ENCODE data around the gene DACH1.

DACH1 gene

GRCh38 chr13:71489041-71489440 lies 378.0 kb downstream of the DACH1 start:
- no peak for DNase-seq (ENCODE audit: low spot score)

GRCh38 chr13:71488201-71488600 lies 378.8 kb downstream of the DACH1 start:
- DNase-seq (ENCODE audit: low spot score): no peak

DNA sequence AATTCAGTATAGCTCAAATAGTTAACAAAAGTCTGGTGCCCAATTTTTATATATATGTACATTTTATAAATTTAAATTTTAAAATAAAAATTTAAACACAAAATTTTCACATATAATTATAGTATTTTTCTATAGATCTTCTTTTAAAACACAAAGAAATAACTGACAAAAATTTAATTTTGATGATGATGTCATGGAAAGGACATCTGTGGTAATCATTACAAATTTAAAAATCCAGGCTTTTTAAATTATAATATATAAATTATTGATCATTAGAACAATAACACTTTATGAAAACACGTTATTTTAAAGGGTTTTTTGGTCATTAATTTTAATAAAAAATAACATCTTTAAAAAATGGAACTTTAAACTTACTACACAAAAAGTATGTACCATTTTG lies 381.1 kb downstream of the DACH1 start:
- no peak for DNase-seq (ENCODE audit: low spot score)

DNA sequence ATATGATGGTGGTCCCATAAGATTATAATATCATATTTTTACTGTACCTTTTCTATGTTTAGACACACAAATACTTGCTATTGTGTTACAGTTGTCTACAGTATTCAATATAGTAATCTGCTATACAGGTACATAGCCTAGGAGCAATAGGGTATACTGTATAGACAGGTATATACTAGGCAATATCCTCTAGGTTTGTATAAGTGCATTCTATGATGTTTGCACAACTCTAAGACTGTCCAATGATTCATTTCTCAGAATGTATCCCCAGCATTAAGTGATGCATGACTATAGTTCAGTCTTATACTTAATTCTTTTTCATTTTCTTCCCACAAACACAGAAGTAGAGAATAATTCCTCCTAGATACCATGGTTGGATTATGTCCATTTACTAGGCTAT lies 383.3 kb downstream of the DACH1 start:
- DNase-seq (ENCODE audit: low spot score): no peak

GRCh38 chr13:71481501-71481900 lies 385.5 kb downstream of the DACH1 start:
- no peak for DNase-seq (ENCODE audit: low spot score)

DNA sequence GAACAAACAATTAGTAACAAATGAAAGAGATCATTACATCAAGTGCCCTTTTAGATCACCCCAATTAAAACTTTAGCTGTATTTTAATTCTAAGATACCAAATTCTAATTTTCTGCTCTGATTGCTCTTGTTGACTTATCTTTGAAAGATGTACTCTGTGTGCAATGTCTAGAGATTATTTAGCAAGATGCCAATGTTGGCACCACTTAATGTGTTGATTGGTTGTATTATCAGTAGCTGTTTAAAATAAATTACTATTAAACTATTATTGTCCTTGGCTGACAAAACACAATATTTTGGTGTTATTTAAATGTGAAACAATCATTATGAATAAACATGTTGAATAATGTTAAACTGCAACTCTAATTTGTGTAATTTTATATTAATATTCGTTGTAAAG lies 386.0 kb downstream of the DACH1 start:
- DNase-seq (ENCODE audit: low spot score): no peak

- no peak for DNase-seq (ENCODE audit: low spot score)
Measured at GRCh38 chr13:71477735-71478134, 389.3 kb downstream of the DACH1 start.

DNA sequence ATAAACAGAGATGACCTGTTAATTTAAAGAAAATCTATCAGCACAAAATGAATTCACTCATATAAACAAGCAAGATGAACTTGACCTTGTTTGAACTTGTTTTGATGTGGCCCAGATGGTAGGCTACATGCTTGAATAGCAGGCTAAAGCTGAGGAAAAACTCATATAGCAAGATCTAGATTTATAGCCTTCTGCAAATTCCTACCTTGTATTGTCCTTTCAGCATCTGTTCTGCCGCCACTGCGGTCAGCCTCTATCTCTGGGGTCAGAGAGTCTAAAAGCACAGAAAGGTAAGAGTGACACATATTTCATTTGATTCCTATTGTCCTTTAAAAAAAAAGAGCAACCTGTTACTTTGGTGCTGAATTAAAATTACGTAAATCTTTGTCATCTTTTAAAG lies 392.1 kb downstream of the DACH1 start:
- no peak for DNase-seq (ENCODE audit: low spot score)

DNA sequence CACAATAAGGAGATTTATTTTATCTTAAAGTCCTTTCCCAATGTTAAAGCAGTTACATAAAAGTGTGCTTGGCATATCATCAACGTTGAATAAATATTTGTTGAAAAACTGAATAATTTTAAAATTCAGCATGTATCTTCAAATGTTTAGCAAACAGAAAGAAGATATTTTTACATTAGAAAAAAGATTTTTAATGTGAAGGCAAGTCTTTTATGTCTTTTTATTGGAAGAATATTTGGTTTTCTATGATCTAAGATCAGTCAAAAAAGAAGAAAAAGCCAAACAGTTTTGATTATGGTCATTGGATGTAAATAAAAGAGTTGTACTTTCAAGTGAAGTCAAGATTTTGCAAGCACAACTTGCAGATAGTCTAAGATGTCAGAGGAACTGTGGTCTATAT lies 397.4 kb downstream of the DACH1 start:
- no peak for DNase-seq (ENCODE audit: low spot score)

GRCh38 chr13:71464686-71465085 lies 402.3 kb downstream of the DACH1 start:
- no peak for DNase-seq (ENCODE audit: low spot score)

- DNase-seq (ENCODE audit: low spot score): no peak
Measured at GRCh38 chr13:71461892-71462291, 405.1 kb downstream of the DACH1 start.

DNA sequence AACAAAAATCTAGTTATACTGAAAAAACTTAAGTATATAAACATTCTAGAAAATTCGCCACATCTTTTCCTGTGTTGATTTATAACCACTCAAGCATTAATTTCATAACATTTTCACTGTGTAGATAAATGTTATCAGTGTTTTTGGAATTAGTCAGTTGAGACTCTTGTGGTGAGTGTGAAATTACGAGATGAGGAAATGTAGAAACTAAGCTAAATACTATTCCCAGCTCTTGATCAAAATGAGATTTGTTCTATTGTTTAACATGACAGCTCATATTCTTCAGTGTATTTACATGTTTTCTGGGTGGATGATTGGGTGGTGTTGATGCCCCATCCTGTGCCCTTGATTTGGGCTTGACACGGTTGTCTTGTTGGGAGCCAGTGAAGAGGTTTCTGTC lies 406.8 kb downstream of the DACH1 start:
- no peak for DNase-seq (ENCODE audit: low spot score)

DNA sequence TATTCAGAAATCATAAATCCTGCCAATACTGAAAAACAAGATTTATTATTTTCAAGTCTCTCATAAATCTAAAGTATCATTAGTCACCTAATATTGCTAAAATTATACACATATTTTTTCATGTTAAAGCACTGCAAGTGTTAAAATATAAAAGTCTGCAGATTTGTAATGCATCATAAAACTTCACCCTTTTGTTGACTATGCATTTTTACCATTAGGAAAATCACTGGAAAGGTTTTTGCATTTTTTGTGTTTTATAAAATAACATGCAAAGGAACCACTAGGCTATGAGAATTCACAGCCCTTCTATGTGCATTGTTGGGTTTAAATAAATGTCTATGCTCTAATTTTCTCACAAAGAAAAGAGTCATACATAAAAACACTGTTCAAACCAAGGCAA lies 407.3 kb downstream of the DACH1 start:
- DNase-seq (ENCODE audit: low spot score): no peak

DNA sequence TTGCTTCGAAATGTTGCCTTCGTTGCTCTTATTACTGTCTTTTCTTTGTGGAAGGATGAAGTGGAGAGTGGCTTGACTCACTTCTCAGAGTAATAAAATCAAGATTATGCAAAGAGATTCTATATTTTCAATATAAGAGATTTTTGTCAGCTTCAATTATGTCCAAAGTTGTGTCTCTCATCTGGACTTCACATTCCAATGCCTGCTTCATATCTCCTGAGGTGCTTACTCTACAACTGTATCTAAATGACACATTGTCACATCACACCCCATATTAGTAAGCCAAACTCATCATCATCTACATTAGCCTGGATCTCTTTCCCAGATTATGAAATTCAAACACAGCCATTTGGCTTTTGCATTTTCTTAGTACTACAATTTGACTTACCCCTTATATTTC lies 409.4 kb downstream of the DACH1 start:
- no peak for DNase-seq (ENCODE audit: low spot score)

DNA sequence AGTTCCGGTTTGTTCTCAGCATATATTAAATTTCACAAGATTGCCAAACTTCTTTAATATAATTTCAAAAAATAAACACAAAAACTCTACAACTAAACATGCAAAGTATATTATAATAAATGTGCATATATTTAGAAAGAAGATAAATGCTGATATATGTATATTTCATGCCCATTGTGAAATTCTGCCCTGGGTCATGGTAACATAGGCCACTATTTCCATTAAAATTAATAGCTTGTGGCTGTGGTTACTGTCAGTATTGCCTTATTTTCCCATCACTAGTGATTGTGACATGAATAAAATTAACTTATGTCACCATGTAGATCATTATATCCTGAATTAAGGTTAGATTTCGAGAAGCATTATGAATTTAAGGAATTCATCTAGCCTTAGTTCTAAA lies 410.9 kb downstream of the DACH1 start:
- no peak for DNase-seq (ENCODE audit: low spot score)

- no peak for DNase-seq (ENCODE audit: low spot score)
Measured at GRCh38 chr13:71454509-71454908, 412.5 kb downstream of the DACH1 start.

GRCh38 chr13:71448080-71448630 lies 418.8 kb downstream of the DACH1 start:
- no peak for DNase-seq (ENCODE audit: low spot score)

GRCh38 chr13:71437704-71438103 lies 429.3 kb downstream of the DACH1 start:
- DNase-seq (ENCODE audit: low spot score): no peak

- no peak for DNase-seq (ENCODE audit: low spot score)
Measured at GRCh38 chr13:71430681-71431080, 436.3 kb downstream of the DACH1 start.

GRCh38 chr13:71417205-71417604 lies 449.8 kb downstream of the DACH1 start:
- no peak for DNase-seq (ENCODE audit: low spot score)

- DNase-seq (ENCODE audit: low spot score): no peak
Measured at GRCh38 chr13:71412231-71412630, 454.8 kb downstream of the DACH1 start.

DNA sequence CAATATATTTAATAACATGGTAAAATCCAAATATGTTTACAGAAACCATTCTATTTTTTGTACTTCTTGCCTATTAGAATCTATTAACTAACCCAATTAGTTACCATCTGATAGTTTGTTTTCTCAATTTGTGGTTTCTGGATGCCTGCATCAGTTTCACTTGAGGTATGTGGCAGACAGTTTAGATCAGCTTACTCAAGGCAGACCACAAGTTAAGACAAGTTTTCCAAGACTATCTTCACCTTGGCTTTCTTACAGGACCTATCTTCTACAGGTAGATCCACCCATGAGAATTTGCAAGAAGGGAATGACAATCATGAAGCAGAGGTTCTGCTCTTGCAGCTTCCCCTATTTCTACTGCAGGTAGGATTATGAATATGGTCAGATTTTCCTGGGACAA lies 458.6 kb downstream of the DACH1 start:
- no peak for DNase-seq (ENCODE audit: low spot score)

GRCh38 chr13:71399631-71400215 lies 467.3 kb downstream of the DACH1 start:
- DNase-seq (ENCODE audit: low spot score): no peak

- no peak for DNase-seq (ENCODE audit: low spot score)
Measured at GRCh38 chr13:71396149-71396548, 470.9 kb downstream of the DACH1 start.

DNA sequence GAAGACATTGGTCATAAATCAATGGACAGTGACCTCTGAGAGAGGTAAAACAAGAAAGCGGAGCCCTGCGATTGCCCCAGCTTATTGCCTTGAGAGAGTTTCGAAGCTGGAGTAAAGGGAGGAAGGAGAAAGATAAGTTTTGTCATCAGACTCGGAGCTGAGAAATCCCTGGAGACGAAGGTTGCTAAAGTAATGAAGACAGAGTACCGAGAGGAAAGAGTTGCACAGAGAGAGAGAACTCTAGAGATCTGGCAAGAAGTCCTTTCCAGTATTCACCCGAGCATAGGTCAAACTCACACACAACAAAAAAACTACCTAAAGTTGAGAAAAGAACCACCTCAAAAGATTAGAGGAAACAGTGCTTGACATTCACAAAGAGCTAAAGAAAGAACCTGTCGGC lies 472.0 kb downstream of the DACH1 start:
- DNase-seq (ENCODE audit: low spot score): no peak

Measured in putamen (tissue), 1 donor.